ENCODE measurements around the gene TCEA2.

TCEA2 gene

GRCh38 chr20:64051561-64052325, 11.3 kb upstream of the TCEA2 start:
- no peaks in the 10 kb centered on the region for H3K9me3 ChIP-seq (ENCODE audit: control insufficient read depth, low read length)
- H3K36me3 ChIP-seq (ENCODE audit: control insufficient read depth, insufficient read depth, low read length), result no peaks in the 10 kb centered on the region
- no peaks in the 10 kb centered on the region for H3K4me1 ChIP-seq
- no peaks in the 10 kb centered on the region for H3K79me2 ChIP-seq
- no peaks in the 10 kb centered on the region for H3K27me3 ChIP-seq (ENCODE audit: control insufficient read depth, insufficient read depth, low read length)
- H3K4me2 ChIP-seq (ENCODE audit: low read length), result no peak overlapping the region
- H3K4me3 ChIP-seq (ENCODE audit: low read depth, low read length), result no peak overlapping the region
- no peak overlapping the region for H3K9ac ChIP-seq
- peak overlapping the region; percentile 63 for H3K27ac ChIP-seq
- no peak for TF ChIP-seq CTCF (IDR thresholded peaks at IDR 0.05)
- no peak overlapping the region for H2AFZ ChIP-seq

GRCh38 chr20:64052326-64052722, 10.7 kb upstream of the TCEA2 start:
- Histone ChIP-seq H3K36me3 (ENCODE audit: control insufficient read depth, insufficient read depth, low read length) (no peaks in the 10 kb centered on the region), H3K4me3 (ENCODE audit: low read depth, low read length) (no peak overlapping the region), H3K4me2 (ENCODE audit: low read length) (no peak overlapping the region), H3K27ac (peak overlapping the region; percentile 63), H3K79me2 (no peaks in the 10 kb centered on the region), H3K9me3 (ENCODE audit: control insufficient read depth, low read length) (no peaks in the 10 kb centered on the region), H3K27me3 (ENCODE audit: control insufficient read depth, insufficient read depth, low read length) (no peaks in the 10 kb centered on the region), H3K9ac (no peak overlapping the region), H2AFZ (no peak overlapping the region), H3K4me1 (no peaks in the 10 kb centered on the region)
- no peak for TF ChIP-seq CTCF (IDR thresholded peaks at IDR 0.05)

- no peaks in the 10 kb centered on the region for H3K27me3 ChIP-seq (ENCODE audit: control insufficient read depth, insufficient read depth, low read length)
- H3K79me2 ChIP-seq, result no peaks in the 10 kb centered on the region
- no peaks in the 10 kb centered on the region for H3K36me3 ChIP-seq (ENCODE audit: control insufficient read depth, insufficient read depth, low read length)
- peak overlapping the region; percentile 63 for H3K27ac ChIP-seq
- H2AFZ ChIP-seq, result no peak overlapping the region
- no peak overlapping the region for H3K4me2 ChIP-seq (ENCODE audit: low read length)
- H3K4me1 ChIP-seq, result no peaks in the 10 kb centered on the region
- H3K9ac ChIP-seq, result no peak overlapping the region
- no peak for TF ChIP-seq CTCF (IDR thresholded peaks at IDR 0.05)
- H3K4me3 ChIP-seq (ENCODE audit: low read depth, low read length), result no peak overlapping the region
- H3K9me3 ChIP-seq (ENCODE audit: control insufficient read depth, low read length), result no peaks in the 10 kb centered on the region
These were observed 9.8 kb upstream of the TCEA2 start for GRCh38 chr20:64052987-64053840.

- no peak overlapping the region for H3K4me2 ChIP-seq (ENCODE audit: low read length)
- no peaks in the 10 kb centered on the region for H3K4me1 ChIP-seq
- H2AFZ ChIP-seq, result no peak overlapping the region
- no peaks in the 10 kb centered on the region for H3K27me3 ChIP-seq (ENCODE audit: control insufficient read depth, insufficient read depth, low read length)
- no peaks in the 10 kb centered on the region for H3K36me3 ChIP-seq (ENCODE audit: control insufficient read depth, insufficient read depth, low read length)
- H3K27ac ChIP-seq, result peak overlapping the region; percentile 45
- H3K79me2 ChIP-seq, result no peaks in the 10 kb centered on the region
- TF ChIP-seq CTCF (IDR thresholded peaks at IDR 0.05), result peak; percentile 13
- no peak overlapping the region for H3K9ac ChIP-seq
- H3K9me3 ChIP-seq (ENCODE audit: control insufficient read depth, low read length), result no peaks in the 10 kb centered on the region
- H3K4me3 ChIP-seq (ENCODE audit: low read depth, low read length), result no peak overlapping the region
These were observed 8.9 kb upstream of the TCEA2 start for GRCh38 chr20:64053841-64054661.

All from parathyroid adenoma (tissue), 2 donors.